Esophagus muscularis mucosa (tissue), 4 donors: Measurements from ENCODE around the gene GJB2.

Experiments
- CTCF ChIP-seq, 3 experiments: fragments of 200-600 bp in 2 of 3; fragments of 450-650 bp in 1 of 3; sonication (generic) in 2 of 3; IDR thresholded peaks; one replicate each; pipeline ENCODE4 v1.5.1; 2017 to 2019; ENCODE audit warnings: antibody characterized with exemption in 3 of 3, mild to moderate bottlenecking in 2 of 3, moderate library complexity in 1 of 3
- EP300 ChIP-seq: sonication (generic); formaldehyde crosslinking; IDR thresholded peaks from one replicate; pipeline ENCODE4 v1.6.1; 2017; ENCODE audit warnings: antibody characterized with exemption
- POLR2AphosphoS5 ChIP-seq, 2 donors: sonication (generic); formaldehyde crosslinking; IDR thresholded peaks; one replicate each; pipeline ENCODE4 v1.6.1; 2017; ENCODE audit warnings: antibody characterized with exemption in 2 of 2

DNA sequence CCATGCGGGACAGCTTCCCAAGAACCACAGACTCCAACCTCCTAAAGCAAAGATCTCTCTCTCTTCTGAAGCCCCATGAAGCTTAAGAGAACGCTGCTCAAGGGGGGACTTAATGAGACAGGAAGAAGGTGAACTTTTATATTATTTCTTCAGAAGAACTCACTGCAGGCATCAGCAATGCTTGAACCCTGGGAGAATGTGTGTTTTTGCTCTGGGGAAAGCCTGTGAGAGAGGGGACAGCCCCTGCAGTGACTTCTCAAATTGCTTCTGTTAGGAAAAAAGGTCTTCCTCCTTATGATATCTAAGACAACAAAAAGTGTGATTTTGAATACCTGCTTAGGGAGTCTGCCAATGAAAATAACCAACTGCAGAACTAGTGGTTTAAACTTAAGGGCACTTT lies 54.9 kb downstream of the GJB2 start:
- no peak for TF ChIP-seq CTCF (IDR thresholded peaks at IDR 0.05)
- TF ChIP-seq EP300: no peak
- TF ChIP-seq POLR2AphosphoS5 (IDR thresholded peaks at IDR 0.05): no peak
